GM18520 (cell line): ENCODE data around the gene AFG3L2.

Experiments
- ATAC-seq: cut with Tn5 transposase; IDR thresholded peaks from one replicate; pipeline ENCODE4 v1.9.1; 2021; ENCODE audit not compliant: unreplicated experiment

AFG3L2 gene

DNA sequence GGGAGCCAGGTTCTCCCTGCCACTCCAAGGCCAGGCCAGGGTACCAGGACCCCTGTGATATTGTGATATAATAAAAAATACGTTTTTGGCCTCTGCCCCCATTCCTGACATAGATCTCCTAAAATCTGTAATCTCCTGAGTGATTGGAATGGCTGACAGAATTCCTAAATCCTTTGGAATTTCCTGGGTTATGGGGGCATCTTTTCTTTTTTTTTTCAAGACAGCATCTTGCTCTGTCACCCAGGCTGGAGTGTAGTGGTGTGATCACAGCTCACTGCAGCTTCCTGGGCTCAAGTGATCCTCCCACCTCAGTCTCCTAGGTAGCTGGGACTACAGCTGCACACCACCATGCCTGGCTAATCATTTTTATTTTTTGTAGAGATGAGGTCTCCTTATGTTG lies 95.2 kb downstream of the AFG3L2 start:
- ATAC-seq, result no peak

DNA sequence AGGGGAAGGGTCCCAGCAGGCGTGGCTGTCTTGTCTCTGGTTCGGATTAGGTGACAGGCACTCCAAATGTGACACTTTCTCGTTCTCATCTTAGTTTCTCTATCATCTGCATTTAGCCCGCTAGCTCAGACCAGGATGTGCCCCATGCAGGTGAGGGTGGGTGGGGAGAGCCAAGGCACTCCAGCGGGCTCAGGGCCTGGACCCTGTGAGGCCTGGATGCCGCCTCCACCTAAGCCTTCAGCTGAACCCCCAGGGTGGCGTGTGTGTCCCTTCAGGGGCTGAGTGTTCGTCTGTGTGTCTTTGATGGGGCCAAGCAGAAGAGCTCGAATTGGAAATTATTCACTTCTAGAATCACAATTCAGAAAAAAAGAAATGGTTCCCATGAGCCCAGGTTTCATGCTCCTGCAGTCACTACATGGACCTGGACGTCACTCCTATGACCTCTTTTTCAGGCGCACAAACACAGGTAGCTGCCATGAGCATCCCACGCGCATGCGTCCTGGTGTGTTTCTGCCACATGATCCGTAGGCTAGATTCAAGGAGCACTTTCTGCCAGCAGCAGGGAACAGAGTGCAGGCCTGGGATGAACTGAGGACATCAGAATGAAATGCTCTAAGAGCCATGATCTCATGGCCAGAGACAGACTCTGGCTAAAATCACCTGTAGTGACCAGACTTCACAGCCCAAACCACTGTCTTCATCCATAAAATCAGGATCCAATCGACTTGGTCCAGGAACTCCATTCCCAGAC lies 97.1 kb downstream of the AFG3L2 start:
- no peak for ATAC-seq
